OCI-LY3 (cell line): Measurements from ENCODE around the gene ZNF423.
A peak's percentile ranks its signal among the peaks of the same experiment; 100 is the strongest.

Experiments used
- H2AFZ ChIP-seq: fragments of 200-600, 300-600 bp; shearing (Covaris generic); 2 replicates; pipeline ENCODE4 v1.6.0; 2014; ENCODE audit warnings: antibody characterized with exemption, low read depth, low read length
- H3K27ac ChIP-seq: fragments of 200-600, 300-600 bp; sonication (generic); 2 replicates; pipeline ENCODE4 v1.5.1; 2014; ENCODE audit warnings: mild to moderate bottlenecking, low read length, moderate library complexity, mixed read lengths
- H3K27me3 ChIP-seq: fragments of 200-600, 300-600 bp; sonication (generic); 2 replicates; pipeline ENCODE4 v1.6.1; 2014; ENCODE audit warnings: low read depth, low read length, mixed read lengths
- H3K36me3 ChIP-seq: fragments of 200-600, 300-600 bp; sonication (generic); replicated peaks from 2 replicates; pipeline ENCODE3; 2014; ENCODE audit warnings: low read depth, low read length, mixed read lengths
- H3K4me1 ChIP-seq: fragments of 300-600, 200-600 bp; sonication (generic); 2 replicates; pipeline ENCODE4 v1.6.1; 2014; ENCODE audit warnings: low read length, mixed read lengths
- H3K4me2 ChIP-seq: fragments of 200-600, 300-600 bp; sonication (generic); 2 replicates; pipeline ENCODE4 v1.6.1; 2014; ENCODE audit warnings: low read length, mixed read lengths
- H3K4me3 ChIP-seq: fragments of 300-600, 200-600 bp; sonication (generic); 2 replicates; pipeline ENCODE4 v1.5.1; 2014; ENCODE audit warnings: antibody characterized with exemption, mild to moderate bottlenecking, low read length, moderate library complexity
- H3K79me2 ChIP-seq: fragments of 300-600, 200-600 bp; shearing (Covaris generic); 2 replicates; pipeline ENCODE4 v1.6.1; 2014; ENCODE audit warnings: mild to moderate bottlenecking, low read length, mixed read lengths
- H3K9ac ChIP-seq: fragments of 300-600, 200-600 bp; shearing (Covaris generic); 2 replicates; pipeline ENCODE4 v1.6.0; 2014; ENCODE audit warnings: mild to moderate bottlenecking, low read length, moderate library complexity
- H3K9me3 ChIP-seq: fragments of 200-600, 300-600 bp; shearing (Covaris generic); 2 replicates; pipeline ENCODE4 v1.6.1; 2014; ENCODE audit warnings: low read length, mixed read lengths; ENCODE audit not compliant: insufficient read depth
- H4K20me1 ChIP-seq: fragments of 200-600, 300-600 bp; sonication (generic); 2 replicates; pipeline ENCODE4 v1.6.1; 2016; ENCODE audit warnings: low read length, mixed read lengths; ENCODE audit not compliant: insufficient read depth
- EZH2phosphoT487 ChIP-seq: fragments of 200-600 bp; shearing (Covaris generic); IDR thresholded peaks from 2 replicates; pipeline ENCODE4 v1.6.1; 2018; ENCODE audit warnings: antibody characterized with exemption, mixed run types, low read depth
- TF ChIP-seq, protein P1 (sequence below): fragments of 200-600, 300-600 bp; sonication (generic); IDR thresholded peaks from 2 replicates; pipeline ENCODE4 v1.5.1; 2014; ENCODE audit warnings: antibody characterized with exemption, low read length, low read depth

The ZNF423 gene

GRCh38 chr16:49594153-49594552, 261.8 kb downstream of the ZNF423 start:
- Histone ChIP-seq H3K4me1 (no peaks in the 10 kb centered on the region), H3K9ac (no peak overlapping the region), H3K4me2 (no peak overlapping the region), H3K27ac (no peak overlapping the region), H3K36me3 (no peaks in the 10 kb centered on the region), H3K79me2 (no peaks in the 10 kb centered on the region), H3K9me3 (no peaks in the 10 kb centered on the region), H4K20me1 (no peaks in the 10 kb centered on the region), H3K27me3 (peaks cover 49% of the 10 kb centered on the region), H2AFZ (no peak overlapping the region), H3K4me3 (no peak overlapping the region)
- no peak for TF ChIP-seq EZH2phosphoT487
- TF ChIP-seq, protein P1, sequence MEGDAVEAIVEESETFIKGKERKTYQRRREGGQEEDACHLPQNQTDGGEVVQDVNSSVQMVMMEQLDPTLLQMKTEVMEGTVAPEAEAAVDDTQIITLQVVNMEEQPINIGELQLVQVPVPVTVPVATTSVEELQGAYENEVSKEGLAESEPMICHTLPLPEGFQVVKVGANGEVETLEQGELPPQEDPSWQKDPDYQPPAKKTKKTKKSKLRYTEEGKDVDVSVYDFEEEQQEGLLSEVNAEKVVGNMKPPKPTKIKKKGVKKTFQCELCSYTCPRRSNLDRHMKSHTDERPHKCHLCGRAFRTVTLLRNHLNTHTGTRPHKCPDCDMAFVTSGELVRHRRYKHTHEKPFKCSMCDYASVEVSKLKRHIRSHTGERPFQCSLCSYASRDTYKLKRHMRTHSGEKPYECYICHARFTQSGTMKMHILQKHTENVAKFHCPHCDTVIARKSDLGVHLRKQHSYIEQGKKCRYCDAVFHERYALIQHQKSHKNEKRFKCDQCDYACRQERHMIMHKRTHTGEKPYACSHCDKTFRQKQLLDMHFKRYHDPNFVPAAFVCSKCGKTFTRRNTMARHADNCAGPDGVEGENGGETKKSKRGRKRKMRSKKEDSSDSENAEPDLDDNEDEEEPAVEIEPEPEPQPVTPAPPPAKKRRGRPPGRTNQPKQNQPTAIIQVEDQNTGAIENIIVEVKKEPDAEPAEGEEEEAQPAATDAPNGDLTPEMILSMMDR, result no peak

DNA sequence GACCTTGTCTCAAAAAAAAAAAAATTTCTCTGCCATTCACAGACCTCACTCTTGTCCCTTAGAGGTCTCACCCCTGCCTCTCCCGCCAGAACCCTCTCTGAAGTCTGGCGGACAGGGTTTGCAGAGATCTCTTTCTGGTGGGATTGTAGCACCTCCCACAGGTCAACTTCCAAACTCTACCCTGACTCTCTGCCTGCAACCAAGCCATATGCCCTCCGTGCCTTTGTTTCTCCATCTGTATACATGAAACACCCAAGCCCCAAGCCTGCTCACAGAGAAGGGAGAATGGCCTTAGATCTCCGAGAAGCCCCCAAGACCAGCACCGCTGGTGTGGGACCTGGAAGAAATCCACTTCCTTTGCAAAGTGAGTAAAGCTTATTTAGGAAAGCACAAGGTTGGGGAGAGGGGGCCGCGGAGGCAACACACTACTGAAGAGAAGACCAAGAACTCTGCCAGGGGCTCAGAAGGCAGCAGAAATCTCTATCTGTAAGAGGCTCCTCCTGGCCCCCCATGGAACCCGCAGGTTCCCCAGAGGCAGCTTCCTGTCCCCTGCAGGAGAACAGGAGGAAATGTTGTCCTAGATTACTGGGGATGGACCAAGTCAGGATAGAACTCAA, 262.4 kb downstream of the ZNF423 start:
- Histone ChIP-seq H4K20me1 (no peaks in the 10 kb centered on the region), H3K4me3 (no peak overlapping the region), H3K4me1 (no peaks in the 10 kb centered on the region), H2AFZ (no peak overlapping the region), H3K4me2 (no peak overlapping the region), H3K9ac (no peak overlapping the region), H3K79me2 (no peaks in the 10 kb centered on the region), H3K9me3 (no peaks in the 10 kb centered on the region), H3K36me3 (no peaks in the 10 kb centered on the region), H3K27ac (no peak overlapping the region), H3K27me3 (peaks cover 51% of the 10 kb centered on the region)
- TF ChIP-seq, protein P1, result no peak
- TF ChIP-seq EZH2phosphoT487, result no peak

GRCh38 chr16:49592546-49593423, 263.1 kb downstream of the ZNF423 start:
- peaks cover 52% of the 10 kb centered on the region for H3K27me3 ChIP-seq
- no peaks in the 10 kb centered on the region for H3K79me2 ChIP-seq
- H3K27ac ChIP-seq, result no peak overlapping the region
- no peaks in the 10 kb centered on the region for H4K20me1 ChIP-seq
- no peak overlapping the region for H2AFZ ChIP-seq
- H3K4me2 ChIP-seq, result no peak overlapping the region
- H3K9ac ChIP-seq, result no peak overlapping the region
- H3K4me1 ChIP-seq, result no peaks in the 10 kb centered on the region
- no peaks in the 10 kb centered on the region for H3K36me3 ChIP-seq
- H3K4me3 ChIP-seq, result no peak overlapping the region
- H3K9me3 ChIP-seq, result no peaks in the 10 kb centered on the region
- TF ChIP-seq, protein P1, result peak; percentile 71
- TF ChIP-seq EZH2phosphoT487, result no peak

DNA sequence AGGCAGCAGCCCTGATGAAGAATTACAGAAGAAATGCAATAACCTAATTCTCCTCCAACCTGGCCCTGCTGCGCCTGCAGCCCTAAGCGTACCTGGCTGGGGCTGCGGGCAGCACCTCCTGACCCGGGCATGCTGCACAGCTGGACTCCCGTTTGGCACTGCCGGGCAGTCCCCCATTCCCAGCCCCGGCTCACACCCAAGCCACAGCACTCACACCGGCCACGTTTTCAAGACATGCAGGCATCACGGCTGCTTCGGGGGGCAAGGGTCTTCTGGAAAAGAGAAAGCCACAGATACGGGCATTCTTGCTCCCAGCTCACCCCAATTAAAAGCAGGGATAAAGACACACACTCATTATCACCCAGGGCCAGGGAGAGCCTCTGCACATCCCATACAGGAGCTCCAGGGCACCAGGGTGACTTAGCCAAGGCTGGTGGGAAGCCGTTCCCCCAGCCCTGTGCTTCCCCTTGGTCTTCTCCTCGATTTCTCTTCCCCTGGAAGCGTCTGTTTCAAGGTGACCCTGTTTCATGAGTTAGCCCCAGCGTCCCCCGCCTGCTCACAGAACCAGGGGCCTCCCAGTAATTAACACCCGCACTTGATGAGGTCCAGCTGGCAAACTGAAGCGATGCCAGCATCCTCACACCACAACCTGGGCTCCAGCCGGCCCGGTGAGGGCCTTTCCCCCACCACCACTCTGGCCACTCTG, 265.6 kb downstream of the ZNF423 start:
- H3K4me1 ChIP-seq, result no peaks in the 10 kb centered on the region
- no peak overlapping the region for H2AFZ ChIP-seq
- H3K36me3 ChIP-seq, result no peaks in the 10 kb centered on the region
- no peak overlapping the region for H3K9ac ChIP-seq
- no peak overlapping the region for H3K4me3 ChIP-seq
- no peaks in the 10 kb centered on the region for H3K9me3 ChIP-seq
- peaks cover 45% of the 10 kb centered on the region for H3K27me3 ChIP-seq
- H3K4me2 ChIP-seq, result no peak overlapping the region
- H3K27ac ChIP-seq, result no peak overlapping the region
- H4K20me1 ChIP-seq, result no peaks in the 10 kb centered on the region
- TF ChIP-seq EZH2phosphoT487, result no peak
- TF ChIP-seq, protein P1, result no peak
- H3K79me2 ChIP-seq, result no peaks in the 10 kb centered on the region
